ENCODE data around the gene CBY1.
"Not testable (repeated sequence)": the region's sequence is repeated elsewhere in the genome, so short reads cannot be mapped to it uniquely, and the experiment has no call there.

The CBY1 gene

DNA sequence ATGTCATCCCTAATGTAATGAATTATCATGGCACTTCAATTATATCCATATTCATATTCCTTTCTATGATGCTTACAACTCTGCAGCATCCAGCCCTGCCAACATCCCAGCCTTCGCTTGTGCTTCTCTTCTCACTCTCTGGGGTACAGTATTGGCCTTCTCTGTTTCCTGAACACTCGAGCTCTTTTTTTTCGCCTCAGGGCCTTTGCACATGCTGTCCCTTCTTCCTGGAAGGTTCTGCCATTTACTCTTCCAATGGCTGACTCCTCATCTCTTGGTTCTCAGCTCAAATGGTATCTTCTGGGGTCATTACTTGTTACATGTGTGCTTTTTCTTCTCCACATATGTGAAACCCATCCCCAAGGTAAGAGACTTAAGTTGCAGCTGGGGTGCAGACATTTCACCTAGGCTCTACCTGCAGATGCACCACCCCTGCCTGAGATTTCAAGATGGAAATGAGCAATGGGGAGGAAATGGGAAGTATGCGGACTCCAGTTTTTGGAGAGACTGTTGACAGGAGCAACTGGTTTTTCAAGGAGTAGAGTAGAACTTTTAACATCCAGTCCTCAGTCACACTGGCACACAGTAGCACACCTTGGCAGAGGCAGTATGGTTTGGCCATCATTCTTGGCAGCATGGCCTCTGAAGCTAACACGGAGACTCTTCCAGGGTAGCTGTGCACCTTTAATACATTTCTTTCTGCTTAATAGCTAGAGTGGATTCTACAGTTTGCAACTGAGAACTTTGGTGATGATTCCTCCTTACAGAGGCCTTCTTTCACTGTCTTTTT is 44.0 kb upstream of the CBY1 start:
- Histone ChIP-seq H3K4me1 (no peaks in the 10 kb centered on the region), H3K9me3 (no peaks in the 10 kb centered on the region)
- TF ChIP-seq, protein P1, sequence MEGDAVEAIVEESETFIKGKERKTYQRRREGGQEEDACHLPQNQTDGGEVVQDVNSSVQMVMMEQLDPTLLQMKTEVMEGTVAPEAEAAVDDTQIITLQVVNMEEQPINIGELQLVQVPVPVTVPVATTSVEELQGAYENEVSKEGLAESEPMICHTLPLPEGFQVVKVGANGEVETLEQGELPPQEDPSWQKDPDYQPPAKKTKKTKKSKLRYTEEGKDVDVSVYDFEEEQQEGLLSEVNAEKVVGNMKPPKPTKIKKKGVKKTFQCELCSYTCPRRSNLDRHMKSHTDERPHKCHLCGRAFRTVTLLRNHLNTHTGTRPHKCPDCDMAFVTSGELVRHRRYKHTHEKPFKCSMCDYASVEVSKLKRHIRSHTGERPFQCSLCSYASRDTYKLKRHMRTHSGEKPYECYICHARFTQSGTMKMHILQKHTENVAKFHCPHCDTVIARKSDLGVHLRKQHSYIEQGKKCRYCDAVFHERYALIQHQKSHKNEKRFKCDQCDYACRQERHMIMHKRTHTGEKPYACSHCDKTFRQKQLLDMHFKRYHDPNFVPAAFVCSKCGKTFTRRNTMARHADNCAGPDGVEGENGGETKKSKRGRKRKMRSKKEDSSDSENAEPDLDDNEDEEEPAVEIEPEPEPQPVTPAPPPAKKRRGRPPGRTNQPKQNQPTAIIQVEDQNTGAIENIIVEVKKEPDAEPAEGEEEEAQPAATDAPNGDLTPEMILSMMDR (IDR thresholded peaks at IDR 0.05; ENCODE audit: low read depth, low read length), result no peak

GRCh38 chr22:38613588-38613987 is 42.9 kb upstream of the CBY1 start:
- Histone ChIP-seq H3K4me1 (no peaks in the 10 kb centered on the region), H3K36me3 (no peaks in the 10 kb centered on the region; the same call in 1 of the 2 replicates), H3K27me3 (no peaks in the 10 kb centered on the region), H3K9me3 (no peaks in the 10 kb centered on the region), H3K4me3 (ENCODE audit: low read depth, low read length) (no peak overlapping the region)
- no peak for DNase-seq
- TF ChIP-seq, protein P1 (IDR thresholded peaks at IDR 0.05; ENCODE audit: low read depth, low read length), result no peak

More for the DNA sequence above, 44.0 kb upstream of the CBY1 start:
- no peaks in the 10 kb centered on the region for H3K36me3 ChIP-seq
- H3K4me3 ChIP-seq (ENCODE audit: low read depth, low read length), result no peak overlapping the region
- no peak for DNase-seq
- H3K27me3 ChIP-seq, result no peaks in the 10 kb centered on the region

DNA sequence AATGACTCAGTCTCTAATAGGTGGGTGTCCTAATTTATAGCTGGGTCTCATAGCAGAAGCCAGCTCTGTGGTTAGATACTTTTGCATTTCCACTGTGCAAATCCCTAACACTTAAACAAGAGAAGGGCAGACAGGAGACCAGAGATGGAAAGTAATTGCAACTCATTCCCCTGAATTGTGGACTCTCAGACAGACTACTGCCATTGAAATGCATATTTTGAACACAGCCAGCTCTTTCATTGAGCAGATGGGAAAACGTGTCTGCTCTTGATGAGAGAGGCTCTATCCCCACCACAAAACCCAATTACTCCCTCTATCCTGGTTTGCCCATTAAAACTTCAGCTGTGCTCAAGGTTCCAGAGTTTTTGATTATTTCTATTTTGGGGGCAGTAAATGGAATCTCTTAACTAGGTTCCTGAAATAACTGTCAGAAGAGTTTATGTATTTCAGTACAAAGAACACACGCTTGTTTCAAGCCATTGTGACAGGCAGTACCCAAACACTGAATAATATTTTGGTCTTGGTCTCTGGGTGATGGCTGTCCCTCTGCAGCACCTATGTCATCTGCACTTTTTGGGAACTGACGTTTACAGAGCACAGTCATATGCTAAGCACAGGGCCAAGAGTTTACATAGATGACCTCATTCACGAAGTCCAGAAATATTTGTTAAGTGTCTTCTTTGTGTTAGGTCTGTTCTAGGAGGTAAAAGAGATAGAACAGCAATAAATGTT is 41.9 kb upstream of the CBY1 start:
- no peak for DNase-seq
- Histone ChIP-seq H3K9me3 (no peaks in the 10 kb centered on the region), H3K4me3 (ENCODE audit: low read depth, low read length) (no peak overlapping the region), H3K27me3 (no peaks in the 10 kb centered on the region), H3K36me3 (no peaks in the 10 kb centered on the region; the same call in 1 of the 2 replicates), H3K4me1 (no peaks in the 10 kb centered on the region)
- TF ChIP-seq, protein P1 (IDR thresholded peaks at IDR 0.05; ENCODE audit: low read depth, low read length), result no peak

DNA sequence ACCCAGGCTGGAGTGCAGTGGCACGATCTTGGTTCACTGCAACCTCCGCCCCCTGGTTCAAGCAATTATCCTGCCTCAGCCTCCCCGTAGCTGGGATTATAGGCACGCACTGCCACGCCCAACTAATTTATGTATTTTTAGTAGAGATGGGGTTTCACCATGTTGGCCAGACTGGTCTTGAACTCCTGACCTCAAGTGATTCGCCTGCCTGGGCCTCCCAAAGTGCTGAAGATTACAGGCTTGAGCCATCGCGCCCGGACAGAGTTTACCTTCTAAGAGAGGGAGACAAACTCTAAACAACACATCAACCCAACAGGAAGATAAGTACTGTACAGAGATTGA is 41.4 kb upstream of the CBY1 start:
- DNase-seq, H3K4me1 ChIP-seq, H3K27me3 ChIP-seq: not testable (repeated sequence)

DNA sequence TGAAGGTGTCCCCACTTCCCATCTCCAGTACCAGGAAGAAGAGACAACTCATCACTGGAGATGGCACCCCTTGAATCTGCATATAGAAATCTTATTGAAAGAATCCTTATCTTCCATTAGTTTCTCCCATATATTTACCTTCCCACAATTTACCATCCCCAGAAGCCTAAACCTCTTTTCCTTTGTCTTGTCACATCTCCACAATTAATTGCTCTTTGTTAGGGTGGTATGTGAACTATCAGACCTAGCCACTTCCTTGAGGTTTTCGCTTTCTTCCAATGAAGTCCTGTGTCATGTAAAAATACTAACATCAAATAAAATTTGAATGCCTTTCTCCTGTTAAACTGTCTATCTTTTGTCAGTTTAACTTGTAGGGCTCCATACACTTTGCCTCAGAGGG is 38.2 kb upstream of the CBY1 start:
- H3K36me3 ChIP-seq, result no peaks in the 10 kb centered on the region; the same call in 1 of the 2 replicates
- TF ChIP-seq, protein P1 (IDR thresholded peaks at IDR 0.05; ENCODE audit: low read depth, low read length), result no peak
- H3K9me3 ChIP-seq, result no peaks in the 10 kb centered on the region
- H3K4me3 ChIP-seq (ENCODE audit: low read depth, low read length), result no peak overlapping the region
- no peaks in the 10 kb centered on the region for H3K27me3 ChIP-seq
- no peaks in the 10 kb centered on the region for H3K4me1 ChIP-seq
- no peak for DNase-seq

More for the DNA sequence above, 41.4 kb upstream of the CBY1 start:
- H3K36me3 ChIP-seq; H3K4me3 ChIP-seq (ENCODE audit: low read depth, low read length); H3K9me3 ChIP-seq: not testable (repeated sequence)

DNA sequence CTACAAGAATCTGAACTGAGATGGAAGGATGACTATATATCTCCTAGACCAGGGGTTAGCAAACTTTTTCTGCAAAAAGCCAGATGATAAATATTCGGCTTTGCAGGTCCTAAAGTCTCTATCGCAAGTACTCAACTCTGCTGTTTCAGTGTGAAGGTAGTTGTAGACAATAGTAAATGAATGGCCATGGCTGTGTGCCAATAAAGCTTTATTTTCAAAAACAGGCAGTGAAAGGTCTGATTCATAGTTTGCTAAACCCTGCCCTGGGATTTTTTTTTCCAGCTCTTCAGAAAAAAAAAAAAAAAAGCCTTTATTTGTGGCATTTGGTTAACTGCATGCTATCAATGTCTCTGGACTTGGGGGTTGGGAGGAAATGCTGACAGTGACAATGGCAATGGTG is 37.8 kb upstream of the CBY1 start:
- Histone ChIP-seq H3K4me1 (no peaks in the 10 kb centered on the region), H3K4me3 (ENCODE audit: low read depth, low read length) (no peak overlapping the region), H3K36me3 (no peaks in the 10 kb centered on the region; the same call in 1 of the 2 replicates), H3K27me3 (no peaks in the 10 kb centered on the region), H3K9me3 (no peaks in the 10 kb centered on the region)
- no peak for DNase-seq
- TF ChIP-seq, protein P1 (IDR thresholded peaks at IDR 0.05; ENCODE audit: low read depth, low read length), result no peak

Data from BE2C (cell line).